H9 (cell line): ENCODE results near the gene TRIP6. TPM values are rescaled to one million over a fixed set of nuclear protein-coding genes. Genes with fewer than 3 reads are reported as not detected.

Source experiments
- DNase-seq: peaks from one replicate; pipeline ENCODE4 v3.0.0-alpha.2; 2017
- H2AFZ ChIP-seq: one replicate; pipeline ENCODE4 v1.6.1; 2013; ENCODE audit warnings: mild to moderate bottlenecking, low read length, control low read depth, moderate library complexity
- H2AK5ac ChIP-seq: 2 replicates; pipeline ENCODE4 v1.6.1; 2013; ENCODE audit warnings: low read length, control low read depth, mixed read lengths; ENCODE audit not compliant: insufficient read length
- H2BK120ac ChIP-seq: one replicate; pipeline ENCODE4 v1.6.1; 2013; ENCODE audit warnings: low read depth, mild to moderate bottlenecking, low read length, control low read depth, inconsistent platforms; ENCODE audit not compliant: poor library complexity, severe bottlenecking
- H2BK12ac ChIP-seq: 2 replicates; pipeline ENCODE4 v1.6.1; 2013; ENCODE audit warnings: low read length, control low read depth, mixed read lengths, low read depth; ENCODE audit not compliant: insufficient read length
- H2BK15ac ChIP-seq: 2 replicates; pipeline ENCODE4 v1.6.1; 2013; ENCODE audit warnings: low read depth, low read length, control low read depth
- H2BK20ac ChIP-seq: one replicate; pipeline ENCODE4 v1.6.1; 2013; ENCODE audit warnings: low read depth, mild to moderate bottlenecking, low read length, control low read depth, inconsistent platforms; ENCODE audit not compliant: poor library complexity, severe bottlenecking
- H2BK5ac ChIP-seq: 2 replicates; pipeline ENCODE4 v1.6.1; 2013; ENCODE audit warnings: low read length, control low read depth, mixed read lengths; ENCODE audit not compliant: insufficient read length
- H3K14ac ChIP-seq: 2 replicates; pipeline ENCODE4 v1.6.1; 2013; ENCODE audit warnings: low read length, control low read depth; ENCODE audit not compliant: insufficient read depth
- H3K18ac ChIP-seq: 2 replicates; pipeline ENCODE4 v1.6.1; 2013; ENCODE audit warnings: low read depth, mild to moderate bottlenecking, mixed read lengths, low read length, control low read depth; ENCODE audit not compliant: insufficient read length
- H3K23ac ChIP-seq: 2 replicates; pipeline ENCODE4 v1.6.1; 2013; ENCODE audit warnings: low read length, control low read depth, mixed read lengths, low read depth; ENCODE audit not compliant: insufficient read length
- H3K23me2 ChIP-seq: 2 replicates; pipeline ENCODE4 v1.6.1; 2013; ENCODE audit warnings: low read depth, mild to moderate bottlenecking, mixed read lengths, low read length, control low read depth; ENCODE audit not compliant: insufficient read length, poor library complexity, severe bottlenecking
- H3K27ac ChIP-seq: 2 replicates; pipeline ENCODE4 v1.5.1; 2013; ENCODE audit warnings: low read length, control low read depth, mixed read lengths, low read depth; ENCODE audit not compliant: insufficient read length
- H3K27me3 ChIP-seq: 2 replicates; pipeline ENCODE4 v1.6.1; 2013; ENCODE audit warnings: low read length, control low read depth, inconsistent platforms; ENCODE audit not compliant: insufficient read depth
- H3K4ac ChIP-seq: 2 replicates; pipeline ENCODE4 v1.6.1; 2013; ENCODE audit warnings: low read depth, mild to moderate bottlenecking, control low read depth, inconsistent platforms, low read length, moderate library complexity
- H3K4me1 ChIP-seq: 2 replicates; pipeline ENCODE4 v1.6.1; 2013; ENCODE audit warnings: low read length, control low read depth, inconsistent platforms; ENCODE audit not compliant: insufficient read depth
- H3K4me2 ChIP-seq: 2 replicates; pipeline ENCODE4 v1.6.1; 2013; ENCODE audit warnings: low read length, control low read depth, mixed read lengths; ENCODE audit not compliant: insufficient read length, insufficient read depth
- H3K56ac ChIP-seq: 2 replicates; pipeline ENCODE4 v1.6.1; 2013; ENCODE audit warnings: low read depth, mild to moderate bottlenecking, mixed read lengths, low read length, control low read depth; ENCODE audit not compliant: insufficient read length
- H3K79me1 ChIP-seq: 2 replicates; pipeline ENCODE4 v1.6.1; 2013; ENCODE audit warnings: low read depth, mild to moderate bottlenecking, moderate library complexity, low read length, control low read depth, inconsistent platforms; ENCODE audit not compliant: insufficient read depth, poor library complexity, severe bottlenecking
- H3K79me2 ChIP-seq: 2 replicates; pipeline ENCODE4 v1.6.1; 2013; ENCODE audit warnings: low read length, control low read depth, inconsistent platforms; ENCODE audit not compliant: insufficient read depth
- H3K9ac ChIP-seq: 2 replicates; pipeline ENCODE4 v1.6.1; 2013; ENCODE audit warnings: low read length, control low read depth, mixed read lengths; ENCODE audit not compliant: insufficient read length; ENCODE audit errors: extremely low read depth
- H3K9me3 ChIP-seq: one replicate; pipeline ENCODE4 v1.6.1; 2013; ENCODE audit warnings: low read depth, low read length, inconsistent platforms; ENCODE audit not compliant: control insufficient read depth
- H3T11ph ChIP-seq: one replicate; pipeline ENCODE4 v1.6.1; 2013; ENCODE audit warnings: mild to moderate bottlenecking, low read length, control low read depth, inconsistent platforms
- H4K20me1 ChIP-seq: one replicate; pipeline ENCODE4 v1.6.1; 2013; ENCODE audit not compliant: control insufficient read depth, insufficient read length, insufficient read depth
- H4K5ac ChIP-seq: 2 replicates; pipeline ENCODE4 v1.6.1; 2013; ENCODE audit warnings: low read depth, mild to moderate bottlenecking, mixed read lengths, low read length, control low read depth; ENCODE audit not compliant: insufficient read length
- H4K8ac ChIP-seq: replicated peaks from 2 replicates; pipeline ENCODE4 v1.6.1; 2013; ENCODE audit warnings: low read length, control low read depth, mixed read lengths, low read depth; ENCODE audit not compliant: insufficient read length
- H4K91ac ChIP-seq: 2 replicates; pipeline ENCODE4 v1.6.1; 2013; ENCODE audit warnings: low read depth, mild to moderate bottlenecking, moderate library complexity, mixed read lengths, low read length, control low read depth; ENCODE audit not compliant: insufficient read length
- H3K27ac Mint-ChIP-seq, 3 experiments: 2 replicates in 2 of 3; 3 replicates in 1 of 3; pipeline ENCODE4 v1.8.0; 2020 to 2021; ENCODE audit warnings: mixed read lengths in 3 of 3, mild to moderate bottlenecking in 1 of 3, moderate library complexity in 1 of 3
- H3K27me3 Mint-ChIP-seq: 2 replicates; pipeline ENCODE4 v1.8.0; 2021; ENCODE audit warnings: low read depth, mild to moderate bottlenecking, moderate library complexity, mixed read lengths
- H3K36me3 Mint-ChIP-seq, 3 experiments: 2 replicates in 2 of 3; 3 replicates in 1 of 3; pipeline ENCODE4 v1.8.0; 2020 to 2021; ENCODE audit warnings: low read depth in 3 of 3, mixed read lengths in 3 of 3; ENCODE audit not compliant: insufficient read depth in 1 of 3
- H3K4me1 Mint-ChIP-seq, 2 experiments: 2 replicates each; pipeline ENCODE4 v1.8.0; 2020; ENCODE audit warnings: mixed read lengths in 2 of 2
- H3K4me3 Mint-ChIP-seq, 2 experiments: 2 replicates in 1 of 2; 3 replicates in 1 of 2; pipeline ENCODE4 v1.8.0; 2020 to 2021; ENCODE audit warnings: mild to moderate bottlenecking in 2 of 2, mixed read lengths in 2 of 2, moderate library complexity in 1 of 2
- H3K9me3 Mint-ChIP-seq, 2 experiments: 2 replicates in 1 of 2; 3 replicates in 1 of 2; pipeline ENCODE4 v1.8.0; 2020; ENCODE audit warnings: mild to moderate bottlenecking in 2 of 2, mixed read lengths in 2 of 2, moderate library complexity in 1 of 2
- CTCF ChIP-seq: fragments of 200-600 bp; sonication (generic); conservative IDR thresholded peaks from 3 replicates; pipeline ENCODE4 v1.8.0; 2021; ENCODE audit warnings: antibody characterized with exemption, mild to moderate bottlenecking
- WGBS: extraction: QIAGEN DNeasy Blood & Tissue Kit; methylation state at CpG from one replicate; pipeline ENCODE4 v1.1.7; 2013; ENCODE audit warnings: missing lambda C conversion rate, low lambda C conversion rate, mixed read lengths; ENCODE audit not compliant: insufficient read length; ENCODE audit errors: extremely low coverage; 5-methylcytosine and 5-hydroxymethylcytosine counted together
- total RNA-seq: library from RNA; stranded (reverse); gene quantifications from 2 replicates; pipeline ENCODE4 v1.2.1, GENCODE V29; 2021

The TRIP6 gene
- total RNA-seq, 1 experiment from 2014 or later: 122 TPM

GRCh38 chr7:100829150-100829716 lies 38.0 kb upstream of the TRIP6 start:
- peaks cover 25 to 38% of the 10 kb centered on the region in 2 experiments for H3K4me1 Mint-ChIP-seq
- H3K4me3 Mint-ChIP-seq: peak overlapping the region; percentile 92 to 99; a peak in 4 of 5 replicates
- H3K27me3 ChIP-seq: no peaks in the 10 kb centered on the region
- H2BK120ac ChIP-seq: no peak overlapping the region
- H4K5ac ChIP-seq: no peak overlapping the region
- DNase-seq: peak; percentile 48
- H3K27ac ChIP-seq: no peak overlapping the region
- no peak overlapping the region for H3K4me2 ChIP-seq
- H3K23ac ChIP-seq: no peak overlapping the region
- no peaks in the 10 kb centered on the region; the same call in 1 of the 2 replicates for H3K27me3 Mint-ChIP-seq
- H2BK15ac ChIP-seq: no peak overlapping the region
- peaks cover 14 to 23% (median 22%) of the 10 kb centered on the region in 3 experiments; a peak in 6 of 7 replicates for H3K36me3 Mint-ChIP-seq
- TF ChIP-seq CTCF: no peak
- H2BK12ac ChIP-seq: no peak overlapping the region
- H3K9me3 ChIP-seq: no peaks in the 10 kb centered on the region
- H3K27ac Mint-ChIP-seq: peak overlapping the region in 2 of 3 experiments; percentile 79 to 87; a peak in 1 of 7 replicates
- no peak overlapping the region for H3K14ac ChIP-seq
- no peak overlapping the region for H2BK20ac ChIP-seq
- peaks cover 16% of the 10 kb centered on the region for H3K23me2 ChIP-seq
- no peaks in the 10 kb centered on the region for H4K20me1 ChIP-seq
- H2BK5ac ChIP-seq: no peak overlapping the region
- peaks cover 7% of the 10 kb centered on the region; the same call in 1 of the 2 replicates for H3K4me1 ChIP-seq
- H2AK5ac ChIP-seq: no peak overlapping the region
- peaks cover 0 to 2% of the 10 kb centered on the region in 2 experiments; a peak in 2 of 5 replicates for H3K9me3 Mint-ChIP-seq
- no peak overlapping the region for H2AFZ ChIP-seq
- no peak overlapping the region for H3K4ac ChIP-seq
- H3K9ac ChIP-seq: no peak overlapping the region
- no peak overlapping the region for H4K91ac ChIP-seq
- H3T11ph ChIP-seq: no peak overlapping the region
- H4K8ac ChIP-seq: no peak overlapping the region
- H3K79me2 ChIP-seq: peaks cover 15% of the 10 kb centered on the region
- H3K79me1 ChIP-seq: peaks cover 13% of the 10 kb centered on the region
- no peak overlapping the region for H3K18ac ChIP-seq
- H3K56ac ChIP-seq: no peak overlapping the region
- no CpG with 5 or more reads among the region's 20 CpGs for WGBS
